SH-SY5Y (cell line): ENCODE results near the gene PTPRK.

Experiments
- GATA2 ChIP-seq: IDR thresholded peaks from 2 replicates; pipeline ENCODE4 v1.6.1; 2011; ENCODE audit warnings: mild to moderate bottlenecking, low read depth, low read length
- GATA3 ChIP-seq: IDR thresholded peaks from 2 replicates; pipeline ENCODE4 v1.6.1; 2011; ENCODE audit warnings: low read depth, mild to moderate bottlenecking, low read length, moderate library complexity

DNA sequence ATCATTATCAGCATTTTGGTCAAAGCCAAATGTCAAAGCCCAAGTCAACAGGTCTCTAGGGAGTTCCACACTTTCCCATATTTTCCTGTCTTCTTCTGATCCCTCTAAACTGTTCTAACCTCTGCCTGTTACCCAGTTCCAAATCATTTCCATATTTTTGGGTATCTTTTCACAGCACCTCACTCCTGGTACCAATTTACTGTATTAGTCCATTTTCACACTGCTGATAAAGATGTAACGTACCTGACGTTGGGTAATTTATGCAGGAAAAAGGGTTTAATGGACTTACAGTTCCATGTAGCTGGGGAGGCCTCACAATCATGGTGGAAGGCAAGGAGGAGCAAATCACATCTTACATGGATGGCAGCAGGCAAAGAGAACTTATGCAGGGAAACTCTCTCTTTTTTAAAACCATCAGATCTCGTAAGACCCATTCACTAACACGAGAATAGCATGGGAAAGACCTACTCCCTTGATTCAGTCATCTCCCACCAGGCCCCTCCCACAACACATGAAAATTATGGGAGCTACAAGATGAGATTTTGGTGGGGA lies 143.4 kb downstream of the PTPRK start:
- no peak for TF ChIP-seq GATA2
- TF ChIP-seq GATA3: no peak
